Adrenal gland (tissue), 5 donors: ENCODE measurements around the gene GALNT9.

Source experiments
- CTCF ChIP-seq, 6 experiments: fragments of 450-650 bp in 4 of 6; fragments of 200-600 bp in 2 of 6; sonication (generic) in 1 of 6; IDR thresholded peaks; 1 replicate in 5 of 6; 2 replicates in 1 of 6; pipeline versions ENCODE4 v1.5.1 to v1.8.0; 2016 to 2021; ENCODE audit warnings: antibody characterized with exemption in 6 of 6, mild to moderate bottlenecking in 2 of 6, moderate library complexity in 1 of 6
- POLR2A ChIP-seq, 2 donors: fragments of 450-650 bp; IDR thresholded peaks; one replicate each; pipeline ENCODE4 v1.6.1; 2017; ENCODE audit warnings: antibody characterized with exemption in 2 of 2, mild to moderate bottlenecking in 2 of 2, moderate library complexity in 1 of 2
- donor health status: DM: no; HTN: no; CAD: no.

GRCh38 chr12:132165584-132165983, 163.8 kb downstream of the GALNT9 start:
- no peak for TF ChIP-seq CTCF (IDR thresholded peaks at IDR 0.05)
- no peak for TF ChIP-seq POLR2A (IDR thresholded peaks at IDR 0.05)
